Measurements from ENCODE around the gene RAD23A.

- TF ChIP-seq POLR2A (IDR thresholded peaks at IDR 0.05), result no peak
- TF ChIP-seq POLR2AphosphoS5 (IDR thresholded peaks at IDR 0.05), result no peak
- TF ChIP-seq CTCF (IDR thresholded peaks at IDR 0.05), result no peak
- no peak for TF ChIP-seq EP300 (IDR thresholded peaks at IDR 0.05)
Measured at GRCh38 chr19:12953138-12953798, 7.6 kb downstream of the RAD23A start.
